HG03432 (cell line): ENCODE measurements around the gene RANBP3L.

Source experiments
- ATAC-seq: cut with Tn5 transposase; IDR thresholded peaks from one replicate; pipeline ENCODE4 v1.9.1; 2021; ENCODE audit warnings: mild to moderate bottlenecking, moderate library complexity; ENCODE audit not compliant: unreplicated experiment

Gene RANBP3L

GRCh38 chr5:36244076-36244475, 57.6 kb downstream of the RANBP3L start:
- ATAC-seq = no peak

- no peak for ATAC-seq
Measured at GRCh38 chr5:36243653-36244052, 58.0 kb downstream of the RANBP3L start.

GRCh38 chr5:36242534-36243485, 58.9 kb downstream of the RANBP3L start:
- no peak for ATAC-seq

- peak; percentile 90 for ATAC-seq
Measured at GRCh38 chr5:36241631-36242533, 59.8 kb downstream of the RANBP3L start, which contains the start of gene NADK2. TSS of gene NADK2 (minus strand) at chr5:36241925. CDS start at chr5:36241798, 127 bp downstream.

- peak; percentile 30 for ATAC-seq
Measured at GRCh38 chr5:36240779-36241630, 60.7 kb downstream of the RANBP3L start.

- no peak for ATAC-seq
Measured at GRCh38 chr5:36239370-36240293, 62.1 kb downstream of the RANBP3L start.

GRCh38 chr5:36238502-36239295, 63.0 kb downstream of the RANBP3L start:
- no peak for ATAC-seq

GRCh38 chr5:36237751-36238150, 64.0 kb downstream of the RANBP3L start:
- ATAC-seq = no peak

GRCh38 chr5:36236801-36237200, 64.9 kb downstream of the RANBP3L start:
- no peak for ATAC-seq

GRCh38 chr5:36232533-36232932, 69.2 kb downstream of the RANBP3L start:
- no peak for ATAC-seq

GRCh38 chr5:36230151-36230790, 71.4 kb downstream of the RANBP3L start:
- no peak for ATAC-seq

GRCh38 chr5:36228505-36228904, 73.2 kb downstream of the RANBP3L start:
- no peak for ATAC-seq

- ATAC-seq = no peak
Measured at GRCh38 chr5:36227046-36227445, 74.7 kb downstream of the RANBP3L start.

GRCh38 chr5:36222620-36223019, 79.1 kb downstream of the RANBP3L start:
- no peak for ATAC-seq

GRCh38 chr5:36217988-36218387, 83.7 kb downstream of the RANBP3L start:
- ATAC-seq = no peak

GRCh38 chr5:36217567-36217966, 84.1 kb downstream of the RANBP3L start:
- no peak for ATAC-seq

GRCh38 chr5:36215910-36216309, 85.8 kb downstream of the RANBP3L start:
- no peak for ATAC-seq

GRCh38 chr5:36214436-36214835, 87.3 kb downstream of the RANBP3L start:
- ATAC-seq = no peak
